HepG2 (cell line): ENCODE data around the gene HSD3B7. TPM values are rescaled to one million over a fixed set of nuclear protein-coding genes. Genes with fewer than 3 reads are reported as not detected.
A peak's percentile ranks its signal among the peaks of the same experiment; 100 is the strongest.

Experiments
- ARHGAP35 ChIP-seq: sonication (generic); formaldehyde crosslinking; IDR thresholded peaks from 2 replicates; pipeline ENCODE4 v1.9.0; 2022; ENCODE audit warnings: mild to moderate bottlenecking, inconsistent platforms, moderate library complexity, missing genetic modification reagents, borderline replicate concordance
- ASH2L ChIP-seq: fragments of 300-600, 200-600 bp; sonication (generic); IDR thresholded peaks from 2 replicates; pipeline ENCODE4 v1.7.0; 2017; ENCODE audit warnings: low read depth, mild to moderate bottlenecking, moderate library complexity, mixed read lengths, low read length; ENCODE audit not compliant: insufficient read length
- DZIP1 ChIP-seq: sonication (generic); formaldehyde crosslinking; IDR thresholded peaks from 2 replicates; pipeline ENCODE4 v1.5.0; 2020; ENCODE audit warnings: mild to moderate bottlenecking, missing genetic modification reagents
- NRL ChIP-seq: sonication (generic); formaldehyde crosslinking; IDR thresholded peaks from 2 replicates; pipeline ENCODE4 v1.5.0; 2020; ENCODE audit warnings: missing genetic modification reagents, mild to moderate bottlenecking, moderate library complexity, borderline replicate concordance
- TIGD3 ChIP-seq: sonication (generic); formaldehyde crosslinking; IDR thresholded peaks from 2 replicates; pipeline ENCODE4 v1.5.1; 2020; ENCODE audit warnings: mild to moderate bottlenecking, missing genetic modification reagents, borderline replicate concordance
- ZFP90 ChIP-seq: sonication (generic); formaldehyde crosslinking; IDR thresholded peaks from 2 replicates; pipeline ENCODE4 v1.8.0; 2022; ENCODE audit warnings: missing genetic modification reagents, mild to moderate bottlenecking, inconsistent platforms, borderline replicate concordance
- ZFY ChIP-seq: sonication (generic); formaldehyde crosslinking; IDR thresholded peaks from 2 replicates; pipeline ENCODE4 v1.4.0; 2020; ENCODE audit warnings: missing genetic modification reagents
- ZNF530 ChIP-seq: sonication (generic); formaldehyde crosslinking; IDR thresholded peaks from 2 replicates; pipeline ENCODE4 v1.5.0; 2020; ENCODE audit warnings: low read depth, mild to moderate bottlenecking, missing genetic modification reagents
- ZSCAN31 ChIP-seq: sonication (generic); formaldehyde crosslinking; IDR thresholded peaks from 2 replicates; pipeline ENCODE4 v1.5.0; 2020; ENCODE audit warnings: low read depth, mild to moderate bottlenecking, missing genetic modification reagents
- polyA plus RNA-seq, 8 experiments: library from polyadenylated mRNA; depleted of rRNA in 3 of 8; stranded (reverse) in 7 of 8; unstranded in 1 of 8; fragments of >200 nt; fragmentation: Illumina TruSeq in 4 of 8; extraction: Trizol in 4 of 8; gene quantifications; 2 replicates each; pipeline versions ENCODE4 v1.2.1 to v1.2.3, GENCODE V29; 2011 to 2016; ENCODE audit warnings: low read depth in 4 of 8, missing spikeins in 1 of 8, mixed read lengths in 1 of 8; ENCODE audit not compliant: insufficient read depth in 1 of 8
- total RNA-seq, 5 experiments: library from RNA; depleted of rRNA; stranded (reverse); fragments of >200 nt; fragmentation: Illumina TruSeq; extraction: Trizol; gene quantifications; 2 replicates each; pipeline ENCODE4 v1.2.3, GENCODE V29; 2016; ENCODE audit warnings: low read depth in 1 of 5
- TF ChIP-seq, protein P1 (sequence below): sonication (generic); formaldehyde crosslinking; IDR thresholded peaks from 2 replicates; pipeline ENCODE4 v1.9.0; 2021; ENCODE audit warnings: mild to moderate bottlenecking, missing genetic modification reagents
- TF ChIP-seq, protein P2 (sequence below): sonication (generic); formaldehyde crosslinking; IDR thresholded peaks from 2 replicates; pipeline ENCODE4 v1.8.1; 2023; ENCODE audit warnings: missing genetic modification reagents, mild to moderate bottlenecking, borderline replicate concordance
- TF ChIP-seq, protein P3 (sequence below): sonication (generic); formaldehyde crosslinking; IDR thresholded peaks from 2 replicates; pipeline ENCODE4 v1.4.0; 2020; ENCODE audit warnings: missing genetic modification reagents

Gene HSD3B7
- total and polyA plus RNA-seq, 2 of the 13 experiments (the other 11 are each of a cell fraction or from before 2014, with no cell fraction given) = 32.9 to 69.7 TPM

GRCh38 chr16:30950516-30951065 lies 34.4 kb upstream of the HSD3B7 start (continued):
- TF ChIP-seq ZSCAN31 (CRISPR knock-in tag) (0 out of 2 replicates have a peak, but pooled peaks have one; percentile 10), DZIP1 (CRISPR knock-in tag) (0 out of 2 replicates have a peak, but pooled peaks have one; percentile 76), ZNF530 (CRISPR knock-in tag) (no peak), NRL (CRISPR knock-in tag) (peak; percentile 75), ZFP90 (CRISPR knock-in tag) (no peak), ASH2L (no peak), ARHGAP35 (no peak; the same call in 1 of the 2 replicates), ZFY (CRISPR knock-in tag) (no peak), TIGD3 (CRISPR knock-in tag) (peak; percentile 80; the same call in 1 of the 2 replicates)
- TF ChIP-seq, protein P1, sequence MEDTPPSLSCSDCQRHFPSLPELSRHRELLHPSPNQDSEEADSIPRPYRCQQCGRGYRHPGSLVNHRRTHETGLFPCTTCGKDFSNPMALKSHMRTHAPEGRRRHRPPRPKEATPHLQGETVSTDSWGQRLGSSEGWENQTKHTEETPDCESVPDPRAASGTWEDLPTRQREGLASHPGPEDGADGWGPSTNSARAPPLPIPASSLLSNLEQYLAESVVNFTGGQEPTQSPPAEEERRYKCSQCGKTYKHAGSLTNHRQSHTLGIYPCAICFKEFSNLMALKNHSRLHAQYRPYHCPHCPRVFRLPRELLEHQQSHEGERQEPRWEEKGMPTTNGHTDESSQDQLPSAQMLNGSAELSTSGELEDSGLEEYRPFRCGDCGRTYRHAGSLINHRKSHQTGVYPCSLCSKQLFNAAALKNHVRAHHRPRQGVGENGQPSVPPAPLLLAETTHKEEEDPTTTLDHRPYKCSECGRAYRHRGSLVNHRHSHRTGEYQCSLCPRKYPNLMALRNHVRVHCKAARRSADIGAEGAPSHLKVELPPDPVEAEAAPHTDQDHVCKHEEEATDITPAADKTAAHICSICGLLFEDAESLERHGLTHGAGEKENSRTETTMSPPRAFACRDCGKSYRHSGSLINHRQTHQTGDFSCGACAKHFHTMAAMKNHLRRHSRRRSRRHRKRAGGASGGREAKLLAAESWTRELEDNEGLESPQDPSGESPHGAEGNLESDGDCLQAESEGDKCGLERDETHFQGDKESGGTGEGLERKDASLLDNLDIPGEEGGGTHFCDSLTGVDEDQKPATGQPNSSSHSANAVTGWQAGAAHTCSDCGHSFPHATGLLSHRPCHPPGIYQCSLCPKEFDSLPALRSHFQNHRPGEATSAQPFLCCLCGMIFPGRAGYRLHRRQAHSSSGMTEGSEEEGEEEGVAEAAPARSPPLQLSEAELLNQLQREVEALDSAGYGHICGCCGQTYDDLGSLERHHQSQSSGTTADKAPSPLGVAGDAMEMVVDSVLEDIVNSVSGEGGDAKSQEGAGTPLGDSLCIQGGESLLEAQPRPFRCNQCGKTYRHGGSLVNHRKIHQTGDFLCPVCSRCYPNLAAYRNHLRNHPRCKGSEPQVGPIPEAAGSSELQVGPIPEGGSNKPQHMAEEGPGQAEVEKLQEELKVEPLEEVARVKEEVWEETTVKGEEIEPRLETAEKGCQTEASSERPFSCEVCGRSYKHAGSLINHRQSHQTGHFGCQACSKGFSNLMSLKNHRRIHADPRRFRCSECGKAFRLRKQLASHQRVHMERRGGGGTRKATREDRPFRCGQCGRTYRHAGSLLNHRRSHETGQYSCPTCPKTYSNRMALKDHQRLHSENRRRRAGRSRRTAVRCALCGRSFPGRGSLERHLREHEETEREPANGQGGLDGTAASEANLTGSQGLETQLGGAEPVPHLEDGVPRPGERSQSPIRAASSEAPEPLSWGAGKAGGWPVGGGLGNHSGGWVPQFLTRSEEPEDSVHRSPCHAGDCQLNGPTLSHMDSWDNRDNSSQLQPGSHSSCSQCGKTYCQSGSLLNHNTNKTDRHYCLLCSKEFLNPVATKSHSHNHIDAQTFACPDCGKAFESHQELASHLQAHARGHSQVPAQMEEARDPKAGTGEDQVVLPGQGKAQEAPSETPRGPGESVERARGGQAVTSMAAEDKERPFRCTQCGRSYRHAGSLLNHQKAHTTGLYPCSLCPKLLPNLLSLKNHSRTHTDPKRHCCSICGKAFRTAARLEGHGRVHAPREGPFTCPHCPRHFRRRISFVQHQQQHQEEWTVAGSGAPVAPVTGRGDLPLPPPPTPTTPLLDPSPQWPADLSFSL (CRISPR knock-in tag) = no peak
- TF ChIP-seq, protein P2, sequence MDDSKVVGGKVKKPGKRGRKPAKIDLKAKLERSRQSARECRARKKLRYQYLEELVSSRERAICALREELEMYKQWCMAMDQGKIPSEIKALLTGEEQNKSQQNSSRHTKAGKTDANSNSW (CRISPR knock-in tag) = 0 out of 2 replicates have a peak, but pooled peaks have one; percentile 61
- TF ChIP-seq, protein P3, sequence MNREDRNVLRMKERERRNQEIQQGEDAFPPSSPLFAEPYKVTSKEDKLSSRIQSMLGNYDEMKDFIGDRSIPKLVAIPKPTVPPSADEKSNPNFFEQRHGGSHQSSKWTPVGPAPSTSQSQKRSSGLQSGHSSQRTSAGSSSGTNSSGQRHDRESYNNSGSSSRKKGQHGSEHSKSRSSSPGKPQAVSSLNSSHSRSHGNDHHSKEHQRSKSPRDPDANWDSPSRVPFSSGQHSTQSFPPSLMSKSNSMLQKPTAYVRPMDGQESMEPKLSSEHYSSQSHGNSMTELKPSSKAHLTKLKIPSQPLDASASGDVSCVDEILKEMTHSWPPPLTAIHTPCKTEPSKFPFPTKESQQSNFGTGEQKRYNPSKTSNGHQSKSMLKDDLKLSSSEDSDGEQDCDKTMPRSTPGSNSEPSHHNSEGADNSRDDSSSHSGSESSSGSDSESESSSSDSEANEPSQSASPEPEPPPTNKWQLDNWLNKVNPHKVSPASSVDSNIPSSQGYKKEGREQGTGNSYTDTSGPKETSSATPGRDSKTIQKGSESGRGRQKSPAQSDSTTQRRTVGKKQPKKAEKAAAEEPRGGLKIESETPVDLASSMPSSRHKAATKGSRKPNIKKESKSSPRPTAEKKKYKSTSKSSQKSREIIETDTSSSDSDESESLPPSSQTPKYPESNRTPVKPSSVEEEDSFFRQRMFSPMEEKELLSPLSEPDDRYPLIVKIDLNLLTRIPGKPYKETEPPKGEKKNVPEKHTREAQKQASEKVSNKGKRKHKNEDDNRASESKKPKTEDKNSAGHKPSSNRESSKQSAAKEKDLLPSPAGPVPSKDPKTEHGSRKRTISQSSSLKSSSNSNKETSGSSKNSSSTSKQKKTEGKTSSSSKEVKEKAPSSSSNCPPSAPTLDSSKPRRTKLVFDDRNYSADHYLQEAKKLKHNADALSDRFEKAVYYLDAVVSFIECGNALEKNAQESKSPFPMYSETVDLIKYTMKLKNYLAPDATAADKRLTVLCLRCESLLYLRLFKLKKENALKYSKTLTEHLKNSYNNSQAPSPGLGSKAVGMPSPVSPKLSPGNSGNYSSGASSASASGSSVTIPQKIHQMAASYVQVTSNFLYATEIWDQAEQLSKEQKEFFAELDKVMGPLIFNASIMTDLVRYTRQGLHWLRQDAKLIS (CRISPR knock-in tag) = 0 out of 2 replicates have a peak, but pooled peaks have one; percentile 16
